NCI-H2081 (cell line): ENCODE measurements around the gene SLFN12.
"Not testable (repeated sequence)": the region's sequence is repeated elsewhere in the genome, so short reads cannot be mapped to it uniquely, and the experiment has no call there.

Source experiments
- DNase-seq, 2 experiments: peaks; one replicate each; lab custom pipeline; 2025; lab: John Stamatoyannopoulos, UW

The SLFN12 gene

GRCh38 chr17:35432176-35433074, at the start of gene SLFN12:
Gene SLFN12 (minus strand): TSS chr17:35432500. CDS start chr17:35423028, 9,472 bp downstream.
- DNase-seq, result no peak

- DNase-seq, result no peak
Observed at GRCh38 chr17:35479271-35479670, 47.0 kb upstream of the SLFN12 start.

GRCh38 chr17:35477248-35477647, 44.9 kb upstream of the SLFN12 start:
- DNase-seq, result no peak

DNA sequence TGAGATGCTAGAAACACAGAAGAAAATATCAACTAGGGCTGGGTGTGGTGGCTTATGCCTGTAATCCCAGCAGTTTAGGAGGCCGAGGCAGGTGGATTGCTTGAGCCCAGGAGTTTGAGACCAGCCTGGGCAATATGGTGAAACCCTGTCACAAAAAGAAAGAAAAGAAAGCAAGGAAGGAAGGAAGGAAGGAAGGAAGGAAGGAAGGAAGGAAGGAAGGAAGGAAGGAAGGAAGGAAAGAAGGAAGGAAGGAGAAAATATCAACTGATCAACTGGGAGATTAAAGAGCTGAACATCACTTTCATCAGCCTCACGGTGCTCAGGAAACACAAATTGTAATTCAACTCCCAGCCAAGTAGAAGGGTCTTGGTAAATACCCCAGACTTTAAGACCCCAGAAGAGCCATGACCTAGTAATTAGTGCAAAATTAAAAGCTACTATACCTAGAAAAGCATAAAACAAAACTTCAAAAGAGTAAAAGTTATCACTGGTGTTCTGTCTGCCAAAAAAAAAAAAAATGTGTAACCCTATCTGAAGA, 44.1 kb upstream of the SLFN12 start:
- no peak for DNase-seq

- DNase-seq, result no peak
Observed at GRCh38 chr17:35468475-35468874, 36.2 kb upstream of the SLFN12 start.

DNA sequence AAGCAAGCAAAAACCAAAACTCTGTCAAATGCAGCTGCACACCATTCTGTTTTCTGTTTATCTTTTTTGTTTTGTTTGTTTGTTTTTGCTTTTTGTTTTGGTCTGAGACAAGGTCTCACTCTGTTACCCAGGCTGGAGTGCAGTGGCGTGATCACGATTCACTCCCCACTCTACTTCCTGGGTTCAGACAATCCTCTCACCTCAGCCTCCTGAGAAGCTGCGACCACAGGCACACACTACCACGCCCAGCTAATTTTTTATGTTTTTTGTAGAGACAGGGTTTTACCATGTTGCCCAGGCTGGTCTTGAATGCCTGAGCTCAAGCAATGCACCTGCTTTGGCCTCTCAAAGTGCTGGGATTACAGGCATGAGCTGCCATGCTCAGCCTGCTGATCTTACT, 35.5 kb upstream of the SLFN12 start:
- DNase-seq, result no peak

DNA sequence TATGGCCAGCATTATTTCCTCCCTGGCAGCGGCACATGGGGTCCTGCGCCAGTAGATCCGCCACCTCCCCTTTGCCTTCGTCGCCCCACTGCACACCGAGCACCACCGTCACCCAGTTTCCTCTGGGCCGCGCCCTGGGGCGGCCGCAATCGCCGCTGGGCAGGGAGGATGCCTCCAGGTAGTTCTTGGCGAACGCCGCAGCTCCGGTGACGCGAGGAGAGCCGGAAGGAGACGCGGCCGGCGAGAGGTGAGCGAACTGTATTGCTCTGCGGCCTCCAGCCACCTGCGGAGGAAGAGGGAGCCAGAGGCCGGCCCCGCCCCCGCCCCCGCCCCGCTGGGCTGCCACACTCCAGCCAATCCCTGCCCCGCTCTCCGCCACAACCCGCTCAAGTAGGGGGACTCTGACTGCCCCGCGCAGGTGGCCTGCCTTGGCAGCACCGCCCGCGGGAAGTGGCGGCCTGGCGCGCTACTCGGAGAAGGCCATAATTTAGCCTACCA, 28.1 kb upstream of the SLFN12 start:
- DNase-seq, result peak; percentile 1 to 38

- not testable (repeated sequence) for DNase-seq
Observed at GRCh38 chr17:35454035-35454434, 21.7 kb upstream of the SLFN12 start.

GRCh38 chr17:35453171-35453570, 20.9 kb upstream of the SLFN12 start:
- DNase-seq, result no peak

DNA sequence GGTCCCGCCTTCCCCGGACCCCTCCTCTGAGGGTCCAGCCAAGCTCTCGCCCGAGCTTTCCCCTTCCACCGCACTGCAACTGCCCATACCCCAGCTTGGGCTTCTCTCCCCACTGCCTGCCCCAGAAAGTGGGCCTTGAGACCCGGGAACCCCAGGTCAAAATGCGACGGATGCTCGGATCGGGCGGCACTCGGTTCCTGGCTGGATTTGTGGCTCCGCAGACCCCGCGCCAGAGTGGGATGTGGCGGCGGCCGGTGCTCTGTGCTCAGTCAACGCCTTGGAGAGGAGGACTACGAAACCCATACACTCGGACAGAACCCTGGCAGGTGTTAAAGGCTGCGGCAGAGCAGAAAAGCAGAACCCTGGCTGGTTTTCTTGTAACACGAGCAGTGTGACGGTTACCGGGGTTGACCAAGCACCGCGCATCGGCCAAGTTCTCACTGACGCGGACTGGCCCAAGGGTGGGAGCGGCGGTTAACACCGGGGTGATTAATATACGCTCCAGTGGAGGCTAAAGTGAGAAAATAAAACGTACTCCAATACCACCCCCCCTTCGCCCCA, 17.2 kb upstream of the SLFN12 start:
- no peak for DNase-seq

DNA sequence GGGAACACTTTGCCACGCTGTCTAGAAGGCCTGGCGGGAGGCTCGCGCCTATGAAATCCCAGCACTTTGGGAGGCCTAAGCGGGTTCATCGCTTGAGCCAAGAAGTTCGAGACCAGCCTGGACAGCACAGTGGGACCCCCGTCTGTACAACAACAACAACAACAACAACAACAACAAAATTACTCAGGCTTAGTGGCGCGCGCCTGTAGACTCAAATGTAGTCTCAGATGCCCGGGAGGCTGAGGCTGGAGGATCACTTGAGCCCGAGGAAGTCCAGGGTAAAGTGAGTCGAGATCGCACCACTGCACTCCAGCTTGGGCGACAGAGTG, 16.6 kb upstream of the SLFN12 start:
- DNase-seq, result no peak

DNA sequence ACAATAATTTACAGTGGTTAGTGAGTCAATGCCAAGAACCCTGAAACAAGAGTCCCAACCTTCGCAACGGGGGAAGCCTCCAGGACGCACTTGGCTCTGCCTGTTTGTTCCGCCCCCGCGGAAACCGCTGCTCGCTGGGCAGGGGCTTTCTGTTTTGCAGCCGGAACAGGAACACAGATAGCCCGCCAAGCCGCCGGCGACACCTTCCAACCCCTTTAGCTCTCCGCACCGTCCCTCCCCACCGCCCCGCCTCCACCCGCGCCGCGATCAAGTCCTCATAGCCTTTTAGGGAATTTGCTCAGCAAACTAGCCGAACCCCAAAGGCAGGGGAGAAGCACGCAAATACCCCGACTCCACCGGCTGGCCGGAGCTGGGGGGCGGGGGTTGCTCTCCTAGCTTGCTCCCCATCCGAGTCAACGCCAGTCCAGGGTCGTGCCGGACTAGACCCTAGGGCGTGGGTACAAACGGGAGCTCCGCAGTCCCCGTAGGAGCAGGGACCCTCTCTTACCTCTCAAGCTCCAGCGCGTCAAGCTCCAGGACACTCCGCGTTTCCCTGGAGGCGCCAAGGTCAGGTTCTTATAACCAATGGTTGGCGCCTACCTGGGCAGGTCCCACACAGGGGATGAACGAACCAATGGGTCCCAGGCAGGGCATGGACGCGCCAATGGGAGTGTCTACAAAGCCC, 16.1 kb upstream of the SLFN12 start, which contains the start of gene SLFN13:
SLFN13 (minus strand) TSS at position 553 of the 685 bp plus-strand sequence. CDS start 3,086 bp downstream, outside the sequence.
- DNase-seq, result no peak

- DNase-seq, result no peak
Observed at GRCh38 chr17:35447499-35447898, 15.2 kb upstream of the SLFN12 start.

DNA sequence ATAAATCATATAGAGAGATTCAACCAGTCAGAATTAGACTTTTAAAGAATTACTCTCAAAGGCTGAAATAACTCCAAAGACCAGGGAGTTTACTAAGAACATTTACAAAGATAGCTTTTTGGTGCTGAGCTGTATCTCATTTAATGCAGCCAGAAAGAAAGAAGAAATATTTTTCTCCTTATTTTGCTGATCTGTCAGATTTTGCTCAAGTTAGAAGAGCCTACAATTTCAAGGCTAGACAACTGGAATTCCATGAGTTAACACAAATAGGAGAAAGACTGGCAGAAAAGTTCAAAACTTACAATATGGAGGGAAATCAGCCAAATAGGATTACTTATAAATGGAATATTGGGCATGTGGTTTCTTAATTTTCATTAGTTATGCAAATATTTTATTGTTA, 6.1 kb upstream of the SLFN12 start:
- DNase-seq, result no peak

GRCh38 chr17:35433075-35433894, 985 bp upstream of the SLFN12 start:
- DNase-seq, result no peak

- no peak for DNase-seq
Observed at GRCh38 chr17:35429702-35430101, 2.6 kb downstream of the SLFN12 start.

DNA sequence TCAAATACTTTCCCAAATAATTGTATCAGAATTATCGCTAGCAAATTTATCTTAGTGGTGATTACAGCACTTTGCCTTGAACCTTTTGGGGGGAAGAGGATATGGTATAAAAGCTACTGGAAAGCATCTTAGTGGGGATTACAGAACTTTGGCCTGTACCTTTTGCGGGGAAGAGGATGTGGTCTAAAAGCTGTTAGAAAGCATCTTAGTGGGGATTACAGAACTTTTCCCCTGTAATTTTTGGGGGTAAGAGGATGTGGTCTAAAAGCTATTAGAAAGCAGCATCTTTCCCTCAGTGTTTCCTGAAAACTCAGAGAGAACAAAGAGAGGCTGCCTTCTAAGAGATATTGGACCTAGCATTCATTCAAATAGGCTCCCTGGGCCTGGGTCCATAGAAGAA, 4.1 kb downstream of the SLFN12 start:
- no peak for DNase-seq

- DNase-seq, result no peak
Observed at GRCh38 chr17:35423761-35424160, 8.5 kb downstream of the SLFN12 start.

- not testable (repeated sequence) for DNase-seq
Observed at GRCh38 chr17:35421069-35421468, 11.2 kb downstream of the SLFN12 start.

- DNase-seq, result no peak
Observed at GRCh38 chr17:35416659-35417058, 15.6 kb downstream of the SLFN12 start.

DNA sequence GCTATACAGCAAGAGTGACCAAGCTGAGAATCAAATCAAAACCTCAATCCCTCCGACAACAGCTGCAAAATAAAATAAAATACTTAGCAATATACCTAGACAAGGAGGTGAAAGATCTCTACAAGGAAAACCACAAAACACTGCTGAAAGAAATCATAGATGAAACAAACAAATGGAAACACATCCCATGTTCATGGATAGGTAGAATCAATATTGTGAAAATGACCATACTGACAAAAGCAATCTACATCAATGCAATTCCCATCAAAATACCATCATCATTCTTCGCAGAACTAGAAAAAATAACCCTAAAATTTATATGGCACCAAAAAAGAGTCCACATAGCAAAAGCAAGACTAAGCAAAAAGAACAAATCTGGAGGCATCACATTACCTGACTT, 17.6 kb downstream of the SLFN12 start:
- not testable (repeated sequence) for DNase-seq

DNA sequence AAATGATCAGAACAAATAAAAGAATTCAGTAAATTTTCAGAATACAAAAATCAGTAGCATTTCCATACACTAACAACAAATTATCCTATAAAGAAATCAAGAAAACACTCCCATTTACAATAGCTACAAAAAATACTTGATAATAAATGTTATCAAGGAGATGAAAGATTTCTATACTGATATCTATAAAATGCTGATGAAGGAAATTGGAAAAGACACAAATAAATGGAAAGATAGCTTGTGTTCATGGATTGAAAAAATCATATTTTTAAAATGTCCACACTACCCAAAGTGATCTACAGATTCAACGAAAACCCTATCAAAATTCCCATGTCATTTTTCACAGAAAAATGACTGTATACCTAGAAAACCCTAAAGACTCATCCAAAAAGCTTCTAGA, 18.1 kb downstream of the SLFN12 start:
- DNase-seq, result no peak
